ENCODE data around the gene ARHGEF25. TPM values are rescaled to one million over a fixed set of nuclear protein-coding genes. Genes with fewer than 3 reads are reported as not detected.
"Not testable (repeated sequence)": the region's sequence is repeated elsewhere in the genome, so short reads cannot be mapped to it uniquely, and the experiment has no call there.

Gene ARHGEF25
- total RNA-seq, 2 donors from 2014 or later, result 2.4 to 12.8 TPM

GRCh38 chr12:57657744-57658143, 46.5 kb downstream of the ARHGEF25 start:
- Histone ChIP-seq H3K9ac (ENCODE audit: low read depth in 2 of 2, low read length in 2 of 2) (no peak overlapping the region), H3K36me3 (no peaks in the 10 kb centered on the region), H3K4me3 (no peak overlapping the region), H3K9me3 (no peaks in the 10 kb centered on the region), H3K27ac (no peak overlapping the region), H3K27me3 (no peaks in the 10 kb centered on the region), H3K4me1 (no peaks in the 10 kb centered on the region)
- no peak for DNase-seq
- TF ChIP-seq, protein P1, sequence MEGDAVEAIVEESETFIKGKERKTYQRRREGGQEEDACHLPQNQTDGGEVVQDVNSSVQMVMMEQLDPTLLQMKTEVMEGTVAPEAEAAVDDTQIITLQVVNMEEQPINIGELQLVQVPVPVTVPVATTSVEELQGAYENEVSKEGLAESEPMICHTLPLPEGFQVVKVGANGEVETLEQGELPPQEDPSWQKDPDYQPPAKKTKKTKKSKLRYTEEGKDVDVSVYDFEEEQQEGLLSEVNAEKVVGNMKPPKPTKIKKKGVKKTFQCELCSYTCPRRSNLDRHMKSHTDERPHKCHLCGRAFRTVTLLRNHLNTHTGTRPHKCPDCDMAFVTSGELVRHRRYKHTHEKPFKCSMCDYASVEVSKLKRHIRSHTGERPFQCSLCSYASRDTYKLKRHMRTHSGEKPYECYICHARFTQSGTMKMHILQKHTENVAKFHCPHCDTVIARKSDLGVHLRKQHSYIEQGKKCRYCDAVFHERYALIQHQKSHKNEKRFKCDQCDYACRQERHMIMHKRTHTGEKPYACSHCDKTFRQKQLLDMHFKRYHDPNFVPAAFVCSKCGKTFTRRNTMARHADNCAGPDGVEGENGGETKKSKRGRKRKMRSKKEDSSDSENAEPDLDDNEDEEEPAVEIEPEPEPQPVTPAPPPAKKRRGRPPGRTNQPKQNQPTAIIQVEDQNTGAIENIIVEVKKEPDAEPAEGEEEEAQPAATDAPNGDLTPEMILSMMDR (IDR thresholded peaks at IDR 0.05), result no peak
- intact Hi-C loops (cut with DNase I), result no loop called here

DNA sequence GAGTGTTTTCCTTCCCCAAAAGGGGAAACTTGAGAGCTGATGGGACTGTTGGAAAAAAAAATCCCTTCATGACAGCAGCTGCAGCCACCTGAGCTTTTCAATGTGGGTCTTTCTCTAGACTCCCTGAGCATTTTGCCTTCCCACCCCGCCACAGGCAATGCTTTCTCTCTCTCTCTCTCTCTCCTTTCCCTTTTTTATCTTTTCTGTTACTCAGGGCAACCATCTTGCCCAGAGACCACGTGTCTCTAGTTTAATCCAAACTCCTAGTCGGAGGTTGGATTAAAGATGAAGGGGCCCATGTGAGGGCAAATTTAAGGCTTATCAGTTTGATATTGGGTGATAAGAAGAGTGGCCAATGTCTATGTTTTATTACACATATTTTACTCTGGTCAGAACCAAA, 47.7 kb downstream of the ARHGEF25 start:
- H3K4me1 ChIP-seq, result no peaks in the 10 kb centered on the region

GRCh38 chr12:57661376-57661775, 50.1 kb downstream of the ARHGEF25 start:
- H3K27ac ChIP-seq, result no peak overlapping the region
- intact Hi-C loops (cut with DNase I), result no loop called here
- H3K9me3 ChIP-seq, result no peaks in the 10 kb centered on the region
- TF ChIP-seq, protein P1 (IDR thresholded peaks at IDR 0.05), result no peak
- no peaks in the 10 kb centered on the region for H3K4me1 ChIP-seq
- no peak overlapping the region for H3K9ac ChIP-seq (ENCODE audit: low read depth in 2 of 2, low read length in 2 of 2)
- H3K36me3 ChIP-seq, result no peaks in the 10 kb centered on the region
- no peak overlapping the region for H3K4me3 ChIP-seq
- no peak for DNase-seq
- no peaks in the 10 kb centered on the region for H3K27me3 ChIP-seq

More for the DNA sequence above, 47.7 kb downstream of the ARHGEF25 start:
- H3K27me3 ChIP-seq, result no peaks in the 10 kb centered on the region
- no peaks in the 10 kb centered on the region for H3K36me3 ChIP-seq
- H3K4me3 ChIP-seq, result no peak overlapping the region
- no peak overlapping the region for H3K27ac ChIP-seq
- intact Hi-C loops (cut with DNase I), result no loop called here
- TF ChIP-seq, protein P1 (IDR thresholded peaks at IDR 0.05), result no peak
- H3K9me3 ChIP-seq, result no peaks in the 10 kb centered on the region
- DNase-seq, result no peak
- H3K9ac ChIP-seq (ENCODE audit: low read depth in 2 of 2, low read length in 2 of 2), result no peak overlapping the region

- H3K4me3 ChIP-seq; H3K27ac ChIP-seq; DNase-seq; H3K9ac ChIP-seq (ENCODE audit: low read depth in 2 of 2, low read length in 2 of 2); H3K27me3 ChIP-seq; H3K9me3 ChIP-seq; H3K4me1 ChIP-seq; intact Hi-C loops (cut with DNase I); H3K36me3 ChIP-seq: not testable (repeated sequence)
These were observed 54.0 kb downstream of the ARHGEF25 start for GRCh38 chr12:57665066-57665820.

Other genes with a start within 250 kb of the ARHGEF25 start
- 10 to 100 TPM; 41.0 to 60.4 TPM for gene R3HDM2, start 180.4 kb upstream of the ARHGEF25 start, total RNA-seq
- gene INHBC, start 176.7 kb upstream of the ARHGEF25 start, total RNA-seq, result not detected
- under 1 TPM in 1 of 2 donors, not detected in 1; 0.22 TPM for gene INHBE, start 156.1 kb upstream of the ARHGEF25 start, total RNA-seq
- 1 to 10 TPM; 1.4 to 2.0 TPM for gene GLI1, start 151.7 kb upstream of the ARHGEF25 start, total RNA-seq
- gene ARHGAP9, start 131.6 kb upstream of the ARHGEF25 start, total RNA-seq, result 1 to 10 TPM; 5.5 to 6.5 TPM
- 100 to 1,000 TPM in 1 of 2 donors, 10 to 100 TPM in 1; 90.3 to 195 TPM for gene MARS1, start 123.4 kb upstream of the ARHGEF25 start, total RNA-seq
- gene DDIT3, start 90.9 kb upstream of the ARHGEF25 start, total RNA-seq, result 10 to 100 TPM; 17.5 to 22.8 TPM
- 100 to 1,000 TPM in 1 of 2 donors, 10 to 100 TPM in 1; 95.4 to 133 TPM for gene MBD6, start 88.6 kb upstream of the ARHGEF25 start, total RNA-seq
- gene DCTN2, start 64.2 kb upstream of the ARHGEF25 start, total RNA-seq, result 100 to 1,000 TPM; 131 to 139 TPM
- 1 to 10 TPM in 1 of 2 donors, under 1 TPM in 1; 0.67 to 2.1 TPM for gene KIF5A, start 61.4 kb upstream of the ARHGEF25 start, total RNA-seq
- 10 to 100 TPM; 43.6 to 60.2 TPM for gene PIP4K2C, start 20.2 kb upstream of the ARHGEF25 start, total RNA-seq
- gene DTX3, start 6.6 kb upstream of the ARHGEF25 start, total RNA-seq, result 1 to 10 TPM; 3.4 to 7.4 TPM
- gene B4GALNT1, start 21.8 kb downstream of the ARHGEF25 start, total RNA-seq, result under 1 TPM; 0.32 to 0.88 TPM
- gene OS9, start 82.7 kb downstream of the ARHGEF25 start, total RNA-seq, result 100 to 1,000 TPM; 219 to 284 TPM
- 1 to 10 TPM in 1 of 2 donors, under 1 TPM in 1; 0.86 to 1.0 TPM for gene AGAP2, start 127.3 kb downstream of the ARHGEF25 start, total RNA-seq
- gene TSPAN31, start 133.6 kb downstream of the ARHGEF25 start, total RNA-seq, result 10 to 100 TPM; 19.3 to 32.3 TPM
- 100 to 1,000 TPM in 1 of 2 donors, 10 to 100 TPM in 1; 45.7 to 121 TPM for gene CDK4, start 140.9 kb downstream of the ARHGEF25 start, total RNA-seq
- 10 to 100 TPM; 10.6 to 14.3 TPM for gene MARCHF9, start 143.7 kb downstream of the ARHGEF25 start, total RNA-seq
- gene CYP27B1, start 155.6 kb downstream of the ARHGEF25 start, total RNA-seq, result 1 to 10 TPM in 1 of 2 donors, under 1 TPM in 1; 0.80 to 1.6 TPM
- 10 to 100 TPM in 1 of 2 donors, 1 to 10 TPM in 1; 7.1 to 18.9 TPM for gene METTL1, start 160.7 kb downstream of the ARHGEF25 start, total RNA-seq
- 1 to 10 TPM; 3.4 to 4.8 TPM for gene EEF1AKMT3, start 161.2 kb downstream of the ARHGEF25 start, total RNA-seq
- gene TSFM, start 171.4 kb downstream of the ARHGEF25 start, total RNA-seq, result 10 to 100 TPM; 35.6 to 68.9 TPM
- 1 to 10 TPM; 5.1 to 8.1 TPM for gene AVIL, start 207.3 kb downstream of the ARHGEF25 start, total RNA-seq
- gene CTDSP2, start 235.3 kb downstream of the ARHGEF25 start, total RNA-seq, result 100 to 1,000 TPM; 131 to 200 TPM

All from colonic mucosa (tissue), 4 donors.